IMR-90 (cell line): ENCODE measurements around the gene ACSL1. TPM values are rescaled to one million over a fixed set of nuclear protein-coding genes. Genes with fewer than 3 reads are reported as not detected.

ENCODE experiments used
- ATAC-seq: fragments of 200-7000 bp; cut with Tn5 transposase; 2 replicates; pipeline ENCODE4 v1.9.1; 2020; ENCODE audit warnings: low read depth, mild to moderate bottlenecking, moderate library complexity
- BruUV-seq: library from RNA; stranded (reverse); fragments of 400-500 nt; replicated peaks from 2 replicates; lab custom pipeline; 2021; lab: Mats Ljungman, UMichigan
- CTCF ChIA-PET: fragments of 300-600 bp; formaldehyde crosslinking; extraction: SDS; loops from one replicate; lab custom pipeline; 2021; ENCODE audit warnings: antibody characterized with exemption; lab: Yijun Ruan, JAX
- POLR2A ChIA-PET: fragments of 300-600 bp; sonication (Branson Sonifier 250); formaldehyde crosslinking; loops from one replicate; lab custom pipeline; 2022; ENCODE audit warnings: antibody characterized with exemption; ENCODE audit not compliant: unreplicated experiment; lab: Charles Lee
- DNase-seq: peaks from one replicate; pipeline ENCODE4 v3.0.0; 2013
- H2AFZ ChIP-seq: replicated peaks from 2 replicates; pipeline ENCODE3; 2013; ENCODE audit warnings: low read length, mild to moderate bottlenecking; ENCODE audit not compliant: poor library complexity
- H2AK5ac ChIP-seq: 2 replicates; pipeline ENCODE4 v1.6.1; 2013; ENCODE audit warnings: low read depth, low read length, inconsistent platforms
- H2AK9ac ChIP-seq: replicated peaks from 2 replicates; pipeline ENCODE3; 2013; ENCODE audit warnings: mild to moderate bottlenecking, low read depth, low read length, moderate library complexity; ENCODE audit not compliant: poor library complexity
- H2BK120ac ChIP-seq: 2 replicates; pipeline ENCODE4 v1.6.1; 2013; ENCODE audit warnings: low read depth, low read length, inconsistent platforms
- H2BK15ac ChIP-seq: 3 replicates; pipeline ENCODE4 v1.6.1; 2013; ENCODE audit warnings: low read depth, low read length, inconsistent platforms
- H2BK20ac ChIP-seq: 2 replicates; pipeline ENCODE4 v1.6.1; 2013; ENCODE audit warnings: low read depth, mild to moderate bottlenecking, inconsistent platforms, low read length, moderate library complexity
- H2BK5ac ChIP-seq: 2 replicates; pipeline ENCODE4 v1.6.1; 2013; ENCODE audit warnings: mild to moderate bottlenecking, low read depth, low read length, inconsistent platforms; ENCODE audit not compliant: poor library complexity, severe bottlenecking
- H3K14ac ChIP-seq: replicated peaks from 2 replicates; pipeline ENCODE4 v1.6.1; 2013; ENCODE audit warnings: low read depth, low read length, inconsistent platforms
- H3K18ac ChIP-seq: 2 replicates; pipeline ENCODE4 v1.6.1; 2013; ENCODE audit warnings: low read depth, low read length, control low read depth
- H3K23ac ChIP-seq: 2 replicates; pipeline ENCODE4 v1.6.1; 2013; ENCODE audit warnings: low read depth, low read length, inconsistent platforms
- H3K27ac ChIP-seq: 2 replicates; pipeline ENCODE4 v1.5.1; 2013; ENCODE audit warnings: mild to moderate bottlenecking, control low read depth, low read length; ENCODE audit not compliant: insufficient read depth
- H3K27me3 ChIP-seq: 2 replicates; pipeline ENCODE4 v1.6.1; 2013; ENCODE audit warnings: low read length; ENCODE audit not compliant: control insufficient read depth, insufficient read depth
- H3K36me3 ChIP-seq: 2 replicates; pipeline ENCODE4 v1.6.1; 2013; ENCODE audit warnings: low read length, mixed read lengths; ENCODE audit not compliant: control insufficient read depth, insufficient read depth
- H3K4ac ChIP-seq: 2 replicates; pipeline ENCODE4 v1.6.1; 2013; ENCODE audit warnings: low read depth, low read length, inconsistent platforms
- H3K4me1 ChIP-seq: 2 replicates; pipeline ENCODE4 v1.6.1; 2013; ENCODE audit warnings: low read length, mixed read lengths; ENCODE audit not compliant: control insufficient read depth, insufficient read depth
- H3K4me2 ChIP-seq: 2 replicates; pipeline ENCODE4 v1.6.1; 2013; ENCODE audit warnings: low read depth, mild to moderate bottlenecking, control low read depth, low read length, moderate library complexity
- H3K4me3 ChIP-seq: 2 replicates; pipeline ENCODE4 v1.5.1; 2013; ENCODE audit warnings: low read depth, mild to moderate bottlenecking, control low read depth, low read length, moderate library complexity; ENCODE audit not compliant: insufficient read depth
- H3K56ac ChIP-seq: 2 replicates; pipeline ENCODE4 v1.6.1; 2013; ENCODE audit warnings: low read length, inconsistent platforms; ENCODE audit not compliant: insufficient read depth; ENCODE audit errors: extremely low read depth
- H3K79me1 ChIP-seq, 2 experiments: 2 replicates each; pipeline ENCODE4 v1.6.1; 2013; ENCODE audit warnings: low read length in 2 of 2, inconsistent platforms in 1 of 2, low read depth in 1 of 2
- H3K9ac ChIP-seq: 2 replicates; pipeline ENCODE4 v1.6.1; 2013; ENCODE audit warnings: low read depth, low read length, control low read depth
- H3K9me1 ChIP-seq: 2 replicates; pipeline ENCODE4 v1.6.1; 2013; ENCODE audit warnings: low read length, inconsistent platforms; ENCODE audit not compliant: insufficient read depth
- H3K9me3 ChIP-seq: 2 replicates; pipeline ENCODE4 v1.6.1; 2013; ENCODE audit warnings: low read length; ENCODE audit not compliant: control insufficient read depth, insufficient read depth
- H4K20me1 ChIP-seq: 2 replicates; pipeline ENCODE4 v1.6.1; 2013; ENCODE audit warnings: low read length, inconsistent platforms; ENCODE audit not compliant: insufficient read depth
- H4K5ac ChIP-seq: 2 replicates; pipeline ENCODE4 v1.6.1; 2013; ENCODE audit warnings: mild to moderate bottlenecking, low read depth, low read length, control low read depth
- H4K8ac ChIP-seq, 2 experiments: 2 replicates each; pipeline ENCODE4 v1.6.1; 2013; ENCODE audit warnings: low read depth in 2 of 2, low read length in 2 of 2, control low read depth in 1 of 2, inconsistent platforms in 1 of 2
- H4K91ac ChIP-seq: 2 replicates; pipeline ENCODE4 v1.6.1; 2013; ENCODE audit warnings: low read depth, low read length, inconsistent platforms; ENCODE audit not compliant: insufficient read depth
- BHLHE40 ChIP-seq: fragments of 150-350 bp; IDR thresholded peaks from 2 replicates; pipeline ENCODE4 v1.6.1; 2016; ENCODE audit warnings: mild to moderate bottlenecking, low read depth, low read length
- CEBPB ChIP-seq: IDR thresholded peaks from 2 replicates; pipeline ENCODE4 v1.6.1; 2012; ENCODE audit warnings: low read depth, low read length, improper control_type of control experiment
- FOS ChIP-seq: fragments of 150-350 bp; IDR thresholded peaks from 2 replicates; pipeline ENCODE4 v1.6.1; 2016; ENCODE audit warnings: low read depth, low read length
- MAFK ChIP-seq: IDR thresholded peaks from 2 replicates; pipeline ENCODE4 v1.6.1; 2012; ENCODE audit warnings: low read depth, low read length, improper control_type of control experiment
- MAZ ChIP-seq: IDR thresholded peaks from 2 replicates; pipeline ENCODE4 v1.6.1; 2012; ENCODE audit warnings: low read depth, mild to moderate bottlenecking, low read length, improper control_type of control experiment, moderate library complexity, borderline replicate concordance
- MXI1 ChIP-seq: IDR thresholded peaks from 2 replicates; pipeline ENCODE4 v1.6.1; 2012; ENCODE audit warnings: low read depth, mild to moderate bottlenecking, low read length, moderate library complexity, borderline replicate concordance
- NFE2L2 ChIP-seq: fragments of 150-350 bp; IDR thresholded peaks from 2 replicates; pipeline ENCODE4 v1.6.1; 2016; ENCODE audit warnings: low read depth, mild to moderate bottlenecking, low read length
- POLR2A ChIP-seq: IDR thresholded peaks from 2 replicates; pipeline ENCODE4 v1.6.1; 2012; ENCODE audit warnings: mild to moderate bottlenecking, low read depth, low read length
- RAD21 ChIP-seq: IDR thresholded peaks from 2 replicates; pipeline ENCODE4 v1.6.1; 2012; ENCODE audit warnings: low read length, improper control_type of control experiment
- RCOR1 ChIP-seq: IDR thresholded peaks from 2 replicates; pipeline ENCODE4 v1.6.1; 2012; ENCODE audit warnings: mild to moderate bottlenecking, low read length, improper control_type of control experiment; ENCODE audit not compliant: insufficient replicate concordance
- RFX5 ChIP-seq: IDR thresholded peaks from 2 replicates; pipeline ENCODE4 v1.8.0; 2012; ENCODE audit warnings: low read depth, mild to moderate bottlenecking, low read length, moderate library complexity
- SMC3 ChIP-seq: fragments of 150-350 bp; IDR thresholded peaks from 2 replicates; pipeline ENCODE4 v1.6.1; 2016; ENCODE audit warnings: low read depth, mild to moderate bottlenecking, antibody characterized with exemption, low read length, moderate library complexity
- WGBS, 2 experiments: methylation state at CpG; one replicate each; pipeline versions ENCODE4 v1.1.5 to v1.1.7; 2013; ENCODE audit warnings: missing lambda C conversion rate in 2 of 2; ENCODE audit not compliant: insufficient read length in 1 of 2; ENCODE audit errors: extremely low coverage in 2 of 2; 5-methylcytosine and 5-hydroxymethylcytosine counted together
- dilution Hi-C: fragments of 300-500 bp; cut with HindIII; formaldehyde crosslinking; loops from one replicate; pipeline ENCODE4 v1.14.3; 2018; ENCODE audit warnings: low sequenced_read_pairs; ENCODE audit not compliant: unreplicated experiment
- in situ Hi-C: fragments of 300-500 bp; cut with MboI; formaldehyde crosslinking; loops from 3 replicates; pipeline ENCODE4 v1.14.3; 2019; ENCODE audit warnings: low sequenced_read_pairs, inconsistent platforms, mixed read lengths
- intact Hi-C: fragments of 100-400 bp; cut with micrococcal nuclease; formaldehyde crosslinking; loops from 2 replicates; pipeline ENCODE4 v1.10.0; 2022
- polyA plus RNA-seq, 3 experiments: library from polyadenylated mRNA; depleted of rRNA; stranded (reverse); fragments of >200 nt; gene quantifications; 2 replicates each; pipeline ENCODE4 v1.2.3, GENCODE V29; 2012; ENCODE audit warnings: low replicate concordance in 1 of 3
- total RNA-seq: library from RNA; depleted of rRNA; stranded (reverse); fragments of >200 nt; gene quantifications from 2 replicates; pipeline ENCODE4 v1.2.3, GENCODE V29; 2012

ACSL1 gene
- total and polyA plus RNA-seq, 2 of the 4 experiments (the other 2 are of a cell fraction) = 14.4 to 26.0 TPM

GRCh38 chr4:184731056-184731455 is 94.7 kb downstream of the ACSL1 start (continued):
- no peak for TF ChIP-seq MXI1

- Histone ChIP-seq H3K4me2 (peak overlapping the region; percentile 9; the same call in 1 of the 2 replicates), H2BK5ac (no peak overlapping the region), H2AK5ac (no peak overlapping the region), H3K27ac (no peak overlapping the region), H2BK20ac (no peak overlapping the region), H4K8ac (peak overlapping the region in 1 of 2 experiments; percentile 21; a peak in 1 of 4 replicates), H3K4ac (no peak overlapping the region), H3K9me1 (no peaks in the 10 kb centered on the region), H3K9me3 (no peaks in the 10 kb centered on the region), H3K14ac (no peak overlapping the region), H4K5ac (peak overlapping the region; percentile 5; the same call in 1 of the 2 replicates), H4K20me1 (no peaks in the 10 kb centered on the region; the same call in 1 of the 2 replicates), H2BK120ac (no peak overlapping the region), H2BK15ac (no peak overlapping the region), H3K27me3 (no peaks in the 10 kb centered on the region), H3K36me3 (0 out of 2 replicates have a peak, but pooled peaks cover 2% of the 10 kb centered on the region), H3K4me3 (no peak overlapping the region), H3K18ac (no peak overlapping the region), H2AFZ (peak overlapping the region; percentile 77), H3K56ac (no peak overlapping the region), H3K9ac (0 out of 2 replicates have a peak overlapping the region, but pooled peaks have one; percentile 6), H3K4me1 (peaks cover 4% of the 10 kb centered on the region), H2AK9ac (peak overlapping the region; percentile 82), H3K23ac (no peak overlapping the region), H3K79me1 (peaks cover 11 to 27% of the 10 kb centered on the region in 2 experiments), H4K91ac (no peak overlapping the region)
- dilution Hi-C loops (no loop called here), intact Hi-C loops (loop anchor here (5.0 kb wide), 3 partner anchors 193 to 463 kb away; partner anchors contain the start of gene IRF2), in situ Hi-C loops (no loop called here)
- DNase-seq (no peak), ATAC-seq (no peak)
- ChIA-PET CTCF (interaction anchor here (0.6 to 1.5 kb wide), 3 partner anchors 60 to 371 kb away, joined by 3 to 6 read pairs (median 3); no protein-coding TSS in a partner anchor), POLR2A (no interaction called here)
- TF ChIP-seq MAZ (no peak), RFX5 (no peak), RAD21 (no peak), CEBPB (no peak), NFE2L2 (no peak), BHLHE40 (no peak), POLR2A (no peak), FOS (no peak), RCOR1 (no peak), SMC3 (no peak), MAFK (no peak)
- no TSS peak for BruUV-seq
- no CpG with 5 or more reads among the region's 5 CpGs for WGBS, 2 experiments
Measured at GRCh38 chr4:184729946-184730345, 95.8 kb downstream of the ACSL1 start.
